Testis (tissue), 2 donors: ENCODE data around the gene AKAP14.

Experiments used
- CTCF ChIP-seq, 3 experiments: fragments of 450-650 bp in 2 of 3; fragments of 200-600 bp in 1 of 3; sonication (generic) in 1 of 3; IDR thresholded peaks; one replicate each; pipeline ENCODE4 v1.5.1; 2016 to 2019; ENCODE audit warnings: antibody characterized with exemption in 3 of 3, mild to moderate bottlenecking in 2 of 3, moderate library complexity in 1 of 3
- POLR2A ChIP-seq: fragments of 450-650 bp; IDR thresholded peaks from one replicate; pipeline ENCODE4 v1.6.1; 2017; ENCODE audit warnings: antibody characterized with exemption, mild to moderate bottlenecking, moderate library complexity

- TF ChIP-seq POLR2A (no peak), CTCF (IDR thresholded peaks at IDR 0.05) (no peak)
Observed at GRCh38 chrX:119948381-119948780, 52.7 kb downstream of the AKAP14 start.
